Lower leg skin (tissue), 4 donors: ENCODE measurements around the gene ZBTB20. TPM values are rescaled to one million over a fixed set of nuclear protein-coding genes. Genes with fewer than 3 reads are reported as not detected.
A peak's percentile ranks its signal among the peaks of the same experiment; 100 is the strongest.

Experiments
- DNase-seq, 2 donors: peaks; one replicate each; pipeline ENCODE4 v3.0.0-alpha.2; 2019; ENCODE audit warnings: low spot score in 2 of 2
- H3K4me3 ChIP-seq: fragments of 200-600 bp; sonication (generic); 2 replicates; pipeline ENCODE4 v1.5.1; 2017; ENCODE audit warnings: mild to moderate bottlenecking, low read depth; ENCODE audit not compliant: poor library complexity, severe bottlenecking
- CTCF ChIP-seq, 3 donors: fragments of 450-650 bp; IDR thresholded peaks; one replicate each; pipeline ENCODE4 v1.5.1; 2016; ENCODE audit warnings: antibody characterized with exemption in 3 of 3, mild to moderate bottlenecking in 3 of 3, moderate library complexity in 2 of 3
- POLR2A ChIP-seq, 2 donors: fragments of 450-650 bp; IDR thresholded peaks; one replicate each; pipeline ENCODE4 v1.6.1; 2016 to 2017; ENCODE audit warnings: antibody characterized with exemption in 2 of 2, mild to moderate bottlenecking in 1 of 2, moderate library complexity in 1 of 2
- WGBS, 2 donors: methylation state at CpG; one replicate each; pipeline ENCODE4 v1.1.5; 2018; 5-methylcytosine and 5-hydroxymethylcytosine counted together
- intact Hi-C: fragments of 100-400 bp; cut with DNase I; formaldehyde crosslinking; loops from one replicate; pipeline ENCODE4 v1.15.0; 2023; ENCODE audit warnings: low total_unique reads
- total RNA-seq, 4 donors: library from RNA; depleted of rRNA; stranded (reverse); fragments of >200 nt; gene quantifications; one replicate each; pipeline ENCODE4 v1.1.0, GENCODE V29; 2016

ZBTB20 gene
- total RNA-seq, 4 donors from 2014 or later, result 22.5 to 41.9 (median 33.1) TPM

DNA sequence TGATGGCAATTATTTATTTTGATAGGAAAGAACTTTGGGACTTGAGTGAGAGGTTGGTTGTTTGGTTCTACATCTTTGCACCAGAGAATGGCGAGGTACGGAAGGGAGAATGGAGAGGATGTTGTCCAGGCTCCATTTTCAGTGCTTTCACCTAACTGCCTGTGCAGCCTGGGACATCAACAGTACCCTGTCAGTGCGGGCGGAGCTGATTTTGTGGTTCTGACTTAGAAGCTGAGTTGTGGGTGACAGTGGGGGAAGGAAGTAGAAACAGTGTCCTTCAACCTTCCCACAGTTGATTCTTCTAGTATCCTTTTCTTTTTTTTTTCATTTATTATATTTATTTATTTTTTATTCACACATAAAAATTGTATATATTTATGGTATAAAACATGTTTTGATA, 757.9 kb downstream of the ZBTB20 start:
- 89 to 93% methylated on average over 4 of the region's 4 CpGs for WGBS, 2 donors
- no peak for DNase-seq
- TF ChIP-seq CTCF (IDR thresholded peaks at IDR 0.05) (no peak), POLR2A (IDR thresholded peaks at IDR 0.05) (no peak)
- H3K4me3 ChIP-seq, result no peak overlapping the region
- intact Hi-C loops, result no loop called here

DNA sequence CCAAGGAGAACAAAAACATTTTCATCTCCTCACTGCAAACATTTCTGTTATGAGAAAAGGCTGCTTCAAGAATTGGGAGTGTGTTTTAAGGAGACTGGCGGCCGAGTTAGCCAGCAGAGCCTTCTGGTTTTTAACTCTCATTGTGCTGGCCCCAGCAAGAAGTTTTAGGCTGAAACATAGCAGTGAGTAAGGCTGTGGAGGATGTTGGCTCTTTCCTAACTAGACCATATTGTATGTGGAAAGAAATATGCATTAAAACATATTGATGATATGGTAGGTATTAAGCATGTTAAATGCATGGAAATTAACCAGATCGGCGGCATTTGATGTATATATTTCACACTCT, 762.6 kb downstream of the ZBTB20 start:
- whole genome bisulfite sequencing, 2 donors, result 37 to 50% methylated on average over 4 of the region's 4 CpGs
- H3K4me3 ChIP-seq, result no peak overlapping the region
- no peak for DNase-seq
- no peak for TF ChIP-seq CTCF (IDR thresholded peaks at IDR 0.05)
- no peak for TF ChIP-seq POLR2A (IDR thresholded peaks at IDR 0.05)
- intact Hi-C loops, result no loop called here

- TF ChIP-seq POLR2A (IDR thresholded peaks at IDR 0.05) (no peak), CTCF (IDR thresholded peaks at IDR 0.05) (peak in 1 of 3 donors; percentile 62)
- intact Hi-C loops, result no loop called here
- peak; percentile 84 to 93 for DNase-seq
- WGBS, 2 donors, result 19 to 24% methylated on average over 12 of the region's 12 CpGs
- no peak overlapping the region for H3K4me3 ChIP-seq
Observed at GRCh38 chr3:114383875-114384557, 763.1 kb downstream of the ZBTB20 start.

DNA sequence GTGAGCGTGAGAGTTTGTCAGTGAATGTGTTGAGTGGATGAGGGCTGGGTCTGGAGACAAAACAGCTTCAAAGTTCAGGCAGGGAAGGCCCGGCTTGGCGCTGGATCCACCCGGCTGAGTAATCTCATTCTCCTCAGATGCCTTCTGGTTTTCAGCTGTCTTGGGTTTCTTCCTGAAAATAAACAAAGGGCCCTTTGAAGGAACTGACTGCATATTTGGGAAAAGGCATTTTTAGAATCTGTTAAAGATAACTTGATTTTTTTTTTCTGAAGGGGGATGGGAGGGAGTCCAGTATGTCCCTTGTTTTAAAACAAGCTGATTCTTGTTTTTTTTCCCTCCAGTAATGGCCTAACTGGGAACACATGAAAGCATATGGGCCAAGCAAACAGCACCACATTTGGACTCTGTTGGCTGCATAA, 766.8 kb downstream of the ZBTB20 start:
- no peak overlapping the region for H3K4me3 ChIP-seq
- intact Hi-C loops, result no loop called here
- TF ChIP-seq CTCF (IDR thresholded peaks at IDR 0.05) (no peak), POLR2A (IDR thresholded peaks at IDR 0.05) (no peak)
- 35 to 42% methylated on average over 4 of the region's 4 CpGs for WGBS, 2 donors
- DNase-seq, result peak; percentile 64 to 91

GRCh38 chr3:114379266-114379665, 767.8 kb downstream of the ZBTB20 start:
- 42 to 45% methylated on average over 4 of the region's 4 CpGs for WGBS, 2 donors
- DNase-seq, result no peak
- no peak for TF ChIP-seq CTCF (IDR thresholded peaks at IDR 0.05)
- no peak for TF ChIP-seq POLR2A (IDR thresholded peaks at IDR 0.05)
- H3K4me3 ChIP-seq, result no peak overlapping the region
- intact Hi-C loops, result no loop called here

GRCh38 chr3:114378760-114379159, 768.3 kb downstream of the ZBTB20 start:
- no peak for DNase-seq
- no peak for TF ChIP-seq POLR2A (IDR thresholded peaks at IDR 0.05)
- intact Hi-C loops, result no loop called here
- no peak overlapping the region for H3K4me3 ChIP-seq
- WGBS, 2 donors, result 75 to 80% methylated on average over 5 of the region's 5 CpGs
